MCF 10A (cell line): ENCODE data around the gene TNFAIP3. TPM values are rescaled to one million over a fixed set of nuclear protein-coding genes. Genes with fewer than 3 reads are reported as not detected.

Source experiments
- BruUV-seq: library from RNA; stranded (reverse); fragments of 400-500 nt; replicated peaks from 2 replicates; lab custom pipeline; 2021; lab: Mats Ljungman, UMichigan
- CTCF ChIA-PET: fragments of 300-600 bp; sonication (Branson Sonifier 250); formaldehyde crosslinking; extraction: SDS; loops from one replicate; lab custom pipeline; 2021; ENCODE audit warnings: antibody characterized with exemption, inconsistent platforms; lab: Yijun Ruan, JAX
- POLR2A ChIA-PET: fragments of 300-600, 350-650 bp; sonication (Branson Sonifier 250); formaldehyde crosslinking; extraction: SDS; loops from one replicate; lab custom pipeline; 2020; ENCODE audit warnings: antibody characterized with exemption, inconsistent platforms; lab: Yijun Ruan, JAX
- DNase-seq: peaks from one replicate; pipeline ENCODE4 v3.0.0-alpha.2; 2018; ENCODE audit not compliant: unreplicated experiment
- H3K27ac Mint-ChIP-seq: one replicate; pipeline ENCODE4 v1.8.0; 2022; ENCODE audit warnings: mild to moderate bottlenecking, low read depth, mixed read lengths; ENCODE audit not compliant: unreplicated experiment
- H3K27me3 Mint-ChIP-seq: one replicate; pipeline ENCODE4 v1.8.0; 2022; ENCODE audit warnings: mixed read lengths; ENCODE audit not compliant: insufficient read depth, unreplicated experiment
- H3K36me3 Mint-ChIP-seq: one replicate; pipeline ENCODE4 v1.8.0; 2022; ENCODE audit warnings: mild to moderate bottlenecking, moderate library complexity, mixed read lengths; ENCODE audit not compliant: insufficient read depth, unreplicated experiment
- H3K4me1 Mint-ChIP-seq: one replicate; pipeline ENCODE4 v1.8.0; 2022; ENCODE audit warnings: mixed read lengths; ENCODE audit not compliant: insufficient read depth, unreplicated experiment
- H3K4me3 Mint-ChIP-seq: one replicate; pipeline ENCODE4 v1.8.0; 2022; ENCODE audit warnings: mild to moderate bottlenecking, moderate library complexity, mixed read lengths; ENCODE audit not compliant: unreplicated experiment
- H3K9me3 Mint-ChIP-seq: one replicate; pipeline ENCODE4 v1.8.0; 2022; ENCODE audit warnings: mixed read lengths; ENCODE audit not compliant: unreplicated experiment
- CTCF ChIP-seq: fragments of 200-600 bp; IDR thresholded peaks from one replicate; pipeline ENCODE4 v1.8.0; 2022; ENCODE audit warnings: antibody characterized with exemption, mild to moderate bottlenecking; ENCODE audit not compliant: unreplicated experiment
- intact Hi-C: fragments of 100-400 bp; cut with micrococcal nuclease; formaldehyde crosslinking; loops from 2 replicates; pipeline ENCODE4 v1.14.1; 2022
- total RNA-seq: library from RNA; stranded (reverse); gene quantifications from 2 replicates; pipeline ENCODE4 v1.2.3, GENCODE V29; 2022

Gene TNFAIP3
- total RNA-seq, 1 experiment from 2014 or later, result 52.8 TPM

- no peak for TF ChIP-seq CTCF
- no peaks in the 10 kb centered on the region for H3K36me3 Mint-ChIP-seq
- intact Hi-C loops, result no loop called here
- no peak overlapping the region for H3K4me3 Mint-ChIP-seq
- POLR2A ChIA-PET, result interaction anchor here (0.6 to 1.4 kb wide), 4 partner anchors 8 to 753 kb away, joined by 3 to 4 read pairs (median 3); partner anchors contain the start of gene TNFAIP3
- no peak overlapping the region for H3K27ac Mint-ChIP-seq
- peaks cover 20% of the 10 kb centered on the region for H3K4me1 Mint-ChIP-seq
- DNase-seq, result no peak
- CTCF ChIA-PET, result interaction anchor here (0.6 to 1.1 kb wide), 3 partner anchors 8 to 48 kb away, joined by 3 to 4 read pairs (median 3); no protein-coding TSS in a partner anchor
- H3K9me3 Mint-ChIP-seq, result no peaks in the 10 kb centered on the region
- no peaks in the 10 kb centered on the region for H3K27me3 Mint-ChIP-seq
- BruUV-seq, result no TSS peak
Observed at GRCh38 chr6:137859025-137859424, 8.0 kb upstream of the TNFAIP3 start.

- no peaks in the 10 kb centered on the region for H3K36me3 Mint-ChIP-seq
- ChIA-PET POLR2A (interaction anchor here (0.6 to 2.6 kb wide), 4 partner anchors 10 to 598 kb away, joined by 3 to 11 read pairs (median 4); no protein-coding TSS in a partner anchor), CTCF (interaction anchor here (0.9 to 2.0 kb wide), 2 partner anchors 12 to 154 kb away, joined by 3 to 5 read pairs; no protein-coding TSS in a partner anchor)
- no peaks in the 10 kb centered on the region for H3K27me3 Mint-ChIP-seq
- H3K9me3 Mint-ChIP-seq, result no peaks in the 10 kb centered on the region
- no peak for TF ChIP-seq CTCF
- BruUV-seq, result no TSS peak
- peaks cover 20% of the 10 kb centered on the region for H3K4me1 Mint-ChIP-seq
- no peak overlapping the region for H3K4me3 Mint-ChIP-seq
- intact Hi-C loops, result no loop called here
- no peak for DNase-seq
- H3K27ac Mint-ChIP-seq, result no peak overlapping the region
Observed at GRCh38 chr6:137860394-137861005, 6.6 kb upstream of the TNFAIP3 start.

GRCh38 chr6:137861550-137862337 lies 5.3 kb upstream of the TNFAIP3 start:
- no peak for TF ChIP-seq CTCF
- Mint-ChIP-seq H3K4me1 (peaks cover 27% of the 10 kb centered on the region), H3K27me3 (no peaks in the 10 kb centered on the region), H3K4me3 (no peak overlapping the region), H3K27ac (no peak overlapping the region), H3K9me3 (no peaks in the 10 kb centered on the region), H3K36me3 (no peaks in the 10 kb centered on the region)
- DNase-seq, result peak; percentile 27
- ChIA-PET POLR2A (interaction anchor here (0.6 to 3.3 kb wide), 13 partner anchors 9 to 155 kb away, joined by 3 to 11 read pairs (median 4); no protein-coding TSS in a partner anchor), CTCF (interaction anchor here (0.6 to 2.0 kb wide), 9 partner anchors 13 to 155 kb away, joined by 3 to 6 read pairs (median 3); no protein-coding TSS in a partner anchor)
- intact Hi-C loops, result no loop called here
- BruUV-seq, result no TSS peak
